Gastrocnemius medialis (tissue), 4 donors: ENCODE measurements around the gene PPP1R7. TPM values are rescaled to one million over a fixed set of nuclear protein-coding genes. Genes with fewer than 3 reads are reported as not detected.

Source experiments
- ATAC-seq, 2 donors: fragments of 150-250 bp; one replicate each; pipeline ENCODE4 v1.9.1; 2016
- DNase-seq, 2 donors: peaks; one replicate each; pipeline ENCODE4 v3.0.0-alpha.2; 2019
- H3K27ac ChIP-seq, 4 donors: fragments of 200-600 bp; sonication (generic); 1 replicate in 1 of 4; 2 replicates in 3 of 4; pipeline ENCODE4 v1.5.1; 2016 to 2018; ENCODE audit warnings: mild to moderate bottlenecking in 2 of 4, moderate library complexity in 1 of 4
- H3K27me3 ChIP-seq, 3 donors: fragments of 200-600 bp; sonication (generic) in 2 of 3; 1 replicate in 1 of 3; 2 replicates in 2 of 3; pipeline versions ENCODE4 v1.5.1 to v1.6.0; 2016 to 2019; ENCODE audit warnings: mild to moderate bottlenecking in 1 of 3, moderate library complexity in 1 of 3
- H3K36me3 ChIP-seq, 2 donors: fragments of 200-600 bp; sonication (generic) in 1 of 2; one replicate each; pipeline ENCODE4 v1.5.1; 2017 to 2018
- H3K4me1 ChIP-seq, 2 donors: fragments of 200-600 bp; sonication (generic) in 1 of 2; one replicate each; pipeline ENCODE4 v1.5.1; 2016 to 2017; ENCODE audit warnings: mild to moderate bottlenecking in 2 of 2
- H3K4me3 ChIP-seq, 4 donors: fragments of 200-600 bp; sonication (generic) in 3 of 4; 1 replicate in 1 of 4; 2 replicates in 3 of 4; pipeline ENCODE4 v1.5.1; 2016 to 2019; ENCODE audit warnings: mild to moderate bottlenecking in 2 of 4
- H3K9me3 ChIP-seq, 3 donors: fragments of 200-600 bp; sonication (generic) in 2 of 3; 1 replicate in 1 of 3; 2 replicates in 2 of 3; pipeline ENCODE4 v1.5.1; 2016 to 2019
- POLR2A ChIP-seq, 2 donors: fragments of 450-650 bp; IDR thresholded peaks; one replicate each; pipeline ENCODE4 v1.6.1; 2017; ENCODE audit warnings: antibody characterized with exemption in 2 of 2, mild to moderate bottlenecking in 2 of 2, moderate library complexity in 2 of 2
- in situ Hi-C, 4 donors: fragments of 200-750 bp; cut with MboI; loops; one replicate each; pipeline versions ENCODE4 v1.15.0 to v1.8.0; 2017; ENCODE audit warnings: low sequenced_read_pairs in 4 of 4
- intact Hi-C: fragments of 100-400 bp; cut with DNase I; formaldehyde crosslinking; loops from one replicate; pipeline ENCODE4 v1.15.1; 2023; ENCODE audit warnings: low total_unique reads
- total RNA-seq, 4 donors: library from RNA; depleted of rRNA; stranded (reverse); fragments of >200 nt; gene quantifications; one replicate each; pipeline versions ENCODE4 v1.1.0 to v1.2.3, GENCODE V29; 2016
- TF ChIP-seq, protein P1 (sequence below), 5 experiments: fragments of 450-650 bp in 3 of 5; fragments of 200-600 bp in 2 of 5; sonication (generic) in 2 of 5; IDR thresholded peaks in 4 of 5; conservative IDR thresholded peaks in 1 of 5; 1 replicate in 4 of 5; 2 replicates in 1 of 5; pipeline ENCODE4 v1.5.1; 2016 to 2019; ENCODE audit warnings: antibody characterized with exemption in 5 of 5, mild to moderate bottlenecking in 3 of 5, moderate library complexity in 3 of 5

The PPP1R7 gene
- total RNA-seq, 4 donors from 2014 or later: 58.6 to 87.8 (median 67.2) TPM

DNA sequence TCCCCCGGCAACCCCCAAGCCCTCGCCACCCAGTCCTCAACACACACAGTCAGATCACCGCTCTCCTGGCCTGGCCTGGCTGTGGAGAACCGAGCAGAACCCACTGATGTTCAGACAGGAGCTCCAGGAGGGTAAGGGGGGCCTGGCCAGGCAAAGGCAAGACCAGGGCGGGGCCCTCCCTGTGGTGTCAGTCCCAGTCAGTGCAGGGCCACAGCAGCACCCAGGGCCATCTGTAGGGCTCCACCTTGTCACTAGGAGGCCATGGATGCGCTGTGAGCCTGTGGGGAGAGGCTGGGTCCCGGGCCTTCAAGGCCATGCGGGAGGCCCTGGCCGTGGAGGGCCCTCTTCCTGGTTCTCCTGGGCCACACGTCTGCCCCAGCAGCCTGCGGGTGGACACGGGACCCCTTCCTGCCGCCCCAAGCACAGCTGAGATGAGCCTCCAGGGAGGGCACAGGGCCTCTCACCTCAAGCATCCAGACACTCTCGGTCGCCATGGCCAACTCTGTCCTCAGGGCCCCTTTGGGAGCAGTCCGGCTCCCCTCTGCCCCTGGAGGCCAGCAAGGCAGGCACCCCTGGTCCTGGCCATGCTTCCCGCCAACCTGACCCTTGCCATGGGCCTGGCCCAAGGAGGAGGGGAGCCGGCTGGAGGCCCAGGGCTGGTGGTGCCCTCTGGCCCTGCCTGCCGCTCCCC, 40.2 kb downstream of the PPP1R7 start:
- intact Hi-C loops: no loop called here

DNA sequence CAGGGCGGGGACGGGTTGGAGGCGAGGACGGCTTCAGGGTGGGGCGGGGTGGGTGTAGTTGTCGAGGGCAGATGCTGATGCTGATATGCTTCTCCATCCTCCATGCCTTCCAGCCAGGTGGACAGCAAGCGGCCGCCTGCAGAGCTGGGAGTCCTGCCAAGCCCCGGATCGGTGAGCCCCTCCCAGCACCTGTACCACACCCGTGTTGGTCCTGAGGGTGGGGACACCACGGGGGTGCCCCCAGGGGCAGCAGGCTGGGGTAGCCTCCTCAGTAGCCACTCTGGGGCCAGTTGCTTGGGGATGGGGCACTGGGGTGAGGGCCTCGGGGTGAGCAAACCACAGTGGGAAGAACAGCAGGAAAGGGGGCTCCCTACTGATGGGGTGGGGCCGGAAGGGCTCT, 40.8 kb downstream of the PPP1R7 start:
- H3K9me3 ChIP-seq: no peaks in the 10 kb centered on the region
- no peak for ATAC-seq
- in situ Hi-C loops (no loop called here), intact Hi-C loops (no loop called here)
- H3K4me3 ChIP-seq: no peak overlapping the region
- H3K27ac ChIP-seq: no peak overlapping the region
- no peak for DNase-seq
- H3K27me3 ChIP-seq: no peaks in the 10 kb centered on the region
- H3K4me1 ChIP-seq: no peaks in the 10 kb centered on the region
- TF ChIP-seq, protein P1, sequence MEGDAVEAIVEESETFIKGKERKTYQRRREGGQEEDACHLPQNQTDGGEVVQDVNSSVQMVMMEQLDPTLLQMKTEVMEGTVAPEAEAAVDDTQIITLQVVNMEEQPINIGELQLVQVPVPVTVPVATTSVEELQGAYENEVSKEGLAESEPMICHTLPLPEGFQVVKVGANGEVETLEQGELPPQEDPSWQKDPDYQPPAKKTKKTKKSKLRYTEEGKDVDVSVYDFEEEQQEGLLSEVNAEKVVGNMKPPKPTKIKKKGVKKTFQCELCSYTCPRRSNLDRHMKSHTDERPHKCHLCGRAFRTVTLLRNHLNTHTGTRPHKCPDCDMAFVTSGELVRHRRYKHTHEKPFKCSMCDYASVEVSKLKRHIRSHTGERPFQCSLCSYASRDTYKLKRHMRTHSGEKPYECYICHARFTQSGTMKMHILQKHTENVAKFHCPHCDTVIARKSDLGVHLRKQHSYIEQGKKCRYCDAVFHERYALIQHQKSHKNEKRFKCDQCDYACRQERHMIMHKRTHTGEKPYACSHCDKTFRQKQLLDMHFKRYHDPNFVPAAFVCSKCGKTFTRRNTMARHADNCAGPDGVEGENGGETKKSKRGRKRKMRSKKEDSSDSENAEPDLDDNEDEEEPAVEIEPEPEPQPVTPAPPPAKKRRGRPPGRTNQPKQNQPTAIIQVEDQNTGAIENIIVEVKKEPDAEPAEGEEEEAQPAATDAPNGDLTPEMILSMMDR (IDR thresholded peaks at IDR 0.05 in 4 of 5, conservative IDR thresholded peaks at IDR 0.05 in 1 of 5): no peak
- no peak for TF ChIP-seq POLR2A (IDR thresholded peaks at IDR 0.05)
- no peaks in the 10 kb centered on the region for H3K36me3 ChIP-seq

More for the DNA sequence above, 40.2 kb downstream of the PPP1R7 start:
- no peak overlapping the region for H3K27ac ChIP-seq
- H3K27me3 ChIP-seq: no peaks in the 10 kb centered on the region
- no peak overlapping the region for H3K4me3 ChIP-seq
- H3K36me3 ChIP-seq: no peaks in the 10 kb centered on the region
- H3K9me3 ChIP-seq: no peaks in the 10 kb centered on the region
- ATAC-seq: no peak
- in situ Hi-C loops: no loop called here
- no peak for DNase-seq
- no peak for TF ChIP-seq POLR2A (IDR thresholded peaks at IDR 0.05)
- TF ChIP-seq, protein P1 (IDR thresholded peaks at IDR 0.05 in 4 of 5, conservative IDR thresholded peaks at IDR 0.05 in 1 of 5): no peak
- no peaks in the 10 kb centered on the region for H3K4me1 ChIP-seq

DNA sequence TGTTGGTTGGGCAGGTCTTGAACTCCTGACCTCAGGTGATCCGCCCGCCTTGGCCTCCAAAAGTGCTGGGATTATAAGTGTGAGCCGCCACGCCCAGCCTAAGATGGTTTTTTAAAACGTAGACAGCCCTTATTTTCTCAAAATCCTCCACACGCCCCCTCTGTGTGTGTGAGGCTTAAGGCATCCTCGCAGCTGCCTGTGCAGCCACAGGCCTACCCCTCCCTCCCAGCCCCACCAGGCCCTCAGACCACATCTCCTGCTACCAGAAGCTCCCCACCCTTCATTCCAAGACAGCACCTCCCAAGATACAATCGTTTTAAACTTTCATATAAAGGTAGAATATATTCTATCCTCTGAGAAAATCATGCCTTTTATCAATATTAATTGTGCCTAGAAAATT, 43.0 kb downstream of the PPP1R7 start:
- ATAC-seq (no peak), DNase-seq (no peak)
- Histone ChIP-seq H3K4me1 (no peaks in the 10 kb centered on the region), H3K4me3 (no peak overlapping the region), H3K9me3 (no peaks in the 10 kb centered on the region), H3K36me3 (no peaks in the 10 kb centered on the region), H3K27ac (no peak overlapping the region), H3K27me3 (no peaks in the 10 kb centered on the region)
- in situ Hi-C loops (no loop called here), intact Hi-C loops (no loop called here)
- TF ChIP-seq POLR2A (IDR thresholded peaks at IDR 0.05): no peak
- TF ChIP-seq, protein P1 (IDR thresholded peaks at IDR 0.05 in 4 of 5, conservative IDR thresholded peaks at IDR 0.05 in 1 of 5): no peak

DNA sequence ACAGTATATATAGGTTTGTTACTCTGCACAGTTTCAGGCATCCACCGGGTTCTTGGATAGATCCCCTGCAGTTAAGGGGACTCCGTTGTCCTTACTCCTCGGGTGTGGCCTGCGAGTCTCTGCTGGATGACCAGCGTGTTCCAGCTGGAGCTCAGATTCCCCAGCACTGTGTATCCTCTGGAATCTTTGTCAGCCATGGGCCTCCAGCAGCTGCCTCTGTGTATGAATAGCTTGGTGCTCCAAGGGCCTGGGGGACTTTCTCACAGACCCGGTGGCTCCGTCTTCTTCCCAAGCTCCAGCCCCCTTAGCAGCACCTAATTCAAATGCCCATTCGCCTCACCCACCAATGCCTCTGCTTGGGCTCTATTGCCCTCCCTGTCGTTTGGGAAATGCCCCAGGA, 44.5 kb downstream of the PPP1R7 start:
- in situ Hi-C loops (no loop called here), intact Hi-C loops (no loop called here)
- no peaks in the 10 kb centered on the region for H3K4me1 ChIP-seq
- no peak overlapping the region for H3K27ac ChIP-seq
- H3K9me3 ChIP-seq: no peaks in the 10 kb centered on the region
- TF ChIP-seq POLR2A (IDR thresholded peaks at IDR 0.05): no peak
- TF ChIP-seq, protein P1 (IDR thresholded peaks at IDR 0.05 in 4 of 5, conservative IDR thresholded peaks at IDR 0.05 in 1 of 5): no peak
- no peak overlapping the region for H3K4me3 ChIP-seq
- no peaks in the 10 kb centered on the region for H3K36me3 ChIP-seq
- no peaks in the 10 kb centered on the region for H3K27me3 ChIP-seq
- no peak for ATAC-seq
- no peak for DNase-seq
